ENCODE results near the gene LRPAP1.

Gene LRPAP1

DNA sequence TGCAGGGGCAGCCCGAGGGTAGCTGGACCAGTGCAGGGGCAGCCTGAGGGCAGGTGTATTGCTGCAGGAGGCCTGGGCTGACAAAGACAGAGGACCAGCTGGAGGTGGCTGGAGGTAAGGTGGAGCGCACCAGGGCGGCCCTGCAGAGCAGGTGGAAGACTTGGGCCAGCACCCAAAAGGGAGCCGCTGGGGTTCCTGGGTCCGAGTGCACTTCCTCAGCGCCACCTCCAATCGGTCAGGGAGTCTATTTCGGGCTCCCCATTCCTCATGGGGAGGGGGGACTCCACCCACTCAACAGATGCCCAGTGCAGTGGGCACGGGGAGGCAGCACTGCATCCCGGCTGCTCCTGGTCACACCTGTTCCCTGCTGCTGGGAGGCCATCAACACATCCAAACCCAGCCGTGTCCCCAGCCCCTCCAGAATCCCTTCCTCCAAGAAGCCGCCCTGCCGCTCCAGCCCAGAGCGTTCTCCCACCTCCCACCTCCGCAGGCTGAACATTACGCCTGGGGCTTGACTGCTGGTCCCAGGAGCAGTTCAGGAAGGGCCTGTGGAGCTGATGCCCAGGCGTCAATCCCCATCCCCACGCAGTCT is 1.5 kb downstream of the LRPAP1 start:
- no peak for DNase-seq

DNA sequence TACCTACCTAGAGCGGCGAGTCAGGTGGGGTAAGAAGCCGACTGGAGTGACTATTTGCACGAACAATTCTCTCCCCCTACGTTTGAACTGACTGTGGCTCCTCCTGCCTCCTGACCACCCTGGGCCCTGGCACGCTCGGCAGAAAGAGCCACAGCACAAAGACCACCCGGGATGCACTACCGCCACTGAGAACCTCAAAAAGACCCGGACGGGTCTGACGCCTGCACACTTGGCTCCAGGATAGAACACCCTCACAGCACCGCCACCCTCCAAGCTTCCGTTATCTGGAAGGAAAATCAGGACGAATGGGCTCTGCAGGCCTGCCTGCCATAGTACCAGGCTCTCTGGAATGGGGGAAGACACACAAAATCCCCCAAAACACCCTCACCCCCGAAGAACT is 2.2 kb downstream of the LRPAP1 start:
- DNase-seq = no peak

DNA sequence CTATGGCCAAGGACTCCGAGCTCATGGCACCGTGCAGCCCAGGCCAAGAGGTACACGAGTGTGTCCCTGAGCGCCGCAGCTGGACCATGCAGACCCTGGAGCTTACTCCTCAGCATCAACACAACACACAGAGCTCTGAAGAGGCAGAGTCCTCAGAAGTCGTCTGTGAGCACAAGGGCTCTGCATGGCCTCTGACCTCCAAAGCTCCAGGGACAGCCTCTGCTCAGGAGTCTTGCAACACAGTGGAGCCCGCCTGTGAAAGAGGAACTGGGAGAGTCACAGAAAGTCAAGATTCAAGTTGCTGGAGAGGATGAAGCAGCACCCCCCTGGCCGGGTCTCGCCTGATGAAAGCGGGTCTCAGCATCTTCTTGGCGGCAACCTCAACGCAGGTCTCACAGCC is 2.9 kb downstream of the LRPAP1 start:
- DNase-seq = no peak

DNA sequence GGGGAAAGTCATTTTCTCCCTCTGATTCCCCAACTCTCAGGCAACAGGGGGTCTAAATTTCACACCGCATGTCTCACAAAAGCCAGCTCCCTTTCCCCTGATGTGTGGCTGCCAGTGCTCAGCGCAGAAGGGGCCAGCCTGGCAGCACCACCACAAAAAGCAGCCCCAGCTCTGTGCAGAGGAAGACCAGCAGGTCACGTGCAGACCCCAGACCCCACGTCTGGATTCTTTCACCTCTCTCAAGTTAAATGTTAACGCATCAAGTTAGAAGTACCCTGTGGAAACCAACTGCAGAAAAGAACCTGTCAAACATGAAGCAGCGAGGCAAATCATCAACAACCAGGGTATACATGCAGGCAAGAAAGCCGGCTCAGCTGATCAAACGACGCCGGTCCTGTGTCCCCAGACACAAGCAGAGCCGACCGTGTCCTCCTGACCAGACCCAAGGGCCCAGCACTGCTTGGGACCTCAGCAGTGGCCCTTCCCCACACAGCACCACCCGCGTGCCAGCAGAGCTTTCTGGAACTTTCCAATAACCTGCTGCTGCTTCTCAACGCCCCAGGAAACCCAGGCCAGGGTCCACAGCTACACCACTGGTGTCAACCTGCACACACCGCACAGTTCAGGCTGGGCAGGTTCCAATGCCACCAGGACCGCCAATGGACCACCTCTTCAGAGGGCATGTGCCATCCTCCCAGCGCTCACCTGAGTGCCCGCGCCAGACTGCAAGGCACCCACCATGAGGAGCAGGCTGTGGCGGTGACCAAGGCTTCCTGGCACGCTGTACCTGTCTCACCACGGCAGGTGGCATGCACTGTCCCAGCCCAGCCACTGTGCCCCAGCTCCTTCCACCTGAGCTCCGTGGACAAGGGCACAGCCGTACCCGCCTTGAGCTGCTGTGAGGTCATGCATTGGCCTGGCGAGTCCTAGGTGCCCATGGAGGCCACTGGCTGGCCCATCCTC is 4.0 kb downstream of the LRPAP1 start:
- peak; percentile 57 for DNase-seq

DNA sequence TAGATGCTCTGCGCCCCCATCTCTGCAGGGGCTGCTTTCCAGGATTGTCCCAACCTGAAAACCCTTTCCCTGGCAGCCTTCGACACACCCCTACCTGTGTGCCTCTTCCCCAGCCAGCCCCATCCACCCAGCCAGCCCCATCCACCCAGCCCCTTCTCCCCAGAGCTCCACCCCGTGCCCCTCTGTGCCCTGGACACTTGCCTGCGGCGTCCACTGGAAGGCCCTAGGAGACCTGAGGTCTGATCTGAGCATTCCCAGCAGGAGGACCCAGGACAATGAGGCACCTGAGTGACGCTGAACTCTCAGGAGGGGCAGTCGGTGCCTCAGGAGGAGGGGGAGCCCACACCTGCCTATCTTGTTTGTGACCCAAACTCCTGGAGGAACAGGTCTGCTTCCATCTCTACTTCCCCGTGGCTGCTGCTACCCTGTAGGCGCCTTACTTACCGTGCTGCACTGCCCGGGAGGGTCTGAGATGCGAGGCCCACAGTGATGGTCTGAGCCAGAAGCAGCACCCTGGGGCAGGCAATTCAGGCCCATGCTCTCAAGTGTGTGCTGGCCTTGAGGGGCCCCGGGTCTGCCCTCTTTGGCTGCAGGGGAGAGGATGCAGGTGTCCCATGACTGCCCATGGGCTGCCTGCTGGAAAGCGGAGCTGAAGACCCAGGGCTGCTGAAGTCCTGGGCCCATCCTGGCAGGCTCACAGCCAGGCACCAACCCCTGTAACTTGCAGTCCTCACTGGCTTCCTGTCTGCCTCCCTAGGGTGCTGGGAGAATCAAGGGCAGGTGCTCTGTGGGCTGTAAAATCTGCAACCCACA is 4.9 kb downstream of the LRPAP1 start:
- DNase-seq = peak; percentile 59

DNA sequence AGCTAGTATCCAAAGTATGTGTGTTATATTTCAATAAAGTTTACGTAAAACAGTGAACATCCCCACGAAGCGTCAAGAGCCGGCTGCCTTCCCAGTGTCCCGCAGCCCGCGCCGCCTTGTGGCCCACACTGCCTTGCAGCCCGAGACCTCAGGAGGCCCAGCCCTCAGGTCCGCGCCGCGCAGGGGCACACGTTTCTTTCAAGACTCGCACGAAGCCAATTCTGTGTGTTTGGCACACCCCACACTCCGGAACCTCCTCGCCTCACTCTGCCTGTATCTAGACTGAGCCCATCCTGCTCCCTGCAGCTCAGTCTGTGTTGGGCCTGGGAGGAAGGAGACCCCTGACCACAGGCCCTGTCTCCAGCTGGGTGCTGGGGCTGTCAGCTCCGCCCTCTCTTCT is 5.8 kb downstream of the LRPAP1 start:
- peak; percentile 56 for DNase-seq

DNA sequence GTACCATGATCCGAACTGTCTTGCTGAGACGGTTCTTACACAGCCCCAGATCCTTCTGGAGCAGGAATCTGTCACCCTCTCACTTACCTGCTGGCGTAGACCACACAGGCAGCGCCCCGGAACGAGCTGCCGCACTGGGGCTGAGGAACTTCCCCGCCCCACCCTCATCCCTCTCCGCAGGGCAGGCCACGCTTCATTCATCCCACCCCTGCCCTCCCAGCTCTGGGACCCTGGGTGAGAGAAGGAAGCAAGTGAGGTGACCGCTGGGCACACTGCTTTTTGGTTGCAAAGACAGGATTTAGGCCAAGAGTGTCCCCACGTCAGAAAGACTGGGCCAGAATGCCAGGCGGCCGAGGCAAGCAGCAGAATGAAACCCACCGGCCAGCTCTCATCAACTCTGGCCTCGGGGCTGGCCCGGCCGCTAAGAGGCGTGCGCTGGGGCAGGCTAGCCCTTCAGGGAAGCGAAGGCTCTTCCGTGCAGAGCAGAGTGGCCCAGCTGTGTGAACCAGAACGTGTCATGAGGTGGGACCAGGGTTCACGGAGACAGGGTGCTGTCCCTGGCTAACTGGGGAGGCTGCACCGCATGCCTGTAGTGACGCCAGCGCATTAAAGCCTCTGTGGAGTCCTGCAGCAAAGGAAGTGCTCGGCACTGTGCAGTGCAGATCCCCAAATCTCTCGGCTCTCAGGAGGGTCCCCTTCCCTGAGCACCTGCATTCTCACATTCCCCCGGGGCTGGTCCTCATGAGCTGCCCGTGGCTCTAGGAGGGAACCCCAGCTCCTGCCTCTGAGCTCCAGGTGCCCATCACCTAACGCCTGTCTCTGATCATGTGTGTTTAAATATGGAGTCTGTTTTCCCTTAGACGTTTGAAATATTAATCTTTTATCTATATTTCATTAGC is 6.4 kb downstream of the LRPAP1 start:
- peak; percentile 59 for DNase-seq

DNA sequence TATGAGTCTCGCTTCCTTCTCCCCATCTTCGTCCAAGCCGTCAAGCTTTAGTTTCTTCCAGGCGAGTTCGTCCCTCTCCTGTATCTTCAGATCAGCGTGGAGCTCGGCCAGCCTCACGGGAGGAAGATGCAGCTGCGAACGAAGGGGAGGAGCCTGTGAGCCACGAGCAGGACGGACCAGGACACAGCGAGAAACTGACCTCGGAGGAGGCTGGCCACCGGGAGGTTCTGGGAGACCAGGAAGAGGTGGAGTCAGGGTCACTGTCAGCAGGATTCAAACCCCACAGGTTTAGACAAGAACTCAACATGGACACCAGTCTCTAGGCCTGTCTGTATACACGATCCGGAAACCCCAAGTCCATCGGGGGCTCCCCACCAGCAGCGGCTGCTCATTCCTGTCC is 7.3 kb downstream of the LRPAP1 start:
- DNase-seq = peak; percentile 33

DNA sequence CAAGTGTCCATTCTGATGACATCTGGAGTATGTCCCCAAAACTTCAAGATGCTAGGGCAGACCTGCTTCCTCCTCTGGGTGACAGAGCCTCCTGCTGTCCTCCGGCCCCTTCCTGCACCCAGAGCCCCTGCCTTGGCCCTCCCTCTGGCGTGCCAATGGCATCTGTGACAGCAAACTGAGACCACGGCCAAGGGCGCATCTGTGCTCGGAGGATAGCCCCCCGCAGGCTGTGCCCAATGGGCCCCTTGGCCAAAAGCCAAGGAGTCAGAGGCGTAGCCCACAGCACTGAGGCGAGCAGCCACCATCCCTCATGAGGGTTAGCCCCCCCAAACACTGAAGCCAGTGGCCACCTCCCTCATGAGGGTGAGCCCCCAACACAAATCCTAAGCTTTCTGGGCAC is 7.9 kb downstream of the LRPAP1 start:
- peak; percentile 54 for DNase-seq

DNA sequence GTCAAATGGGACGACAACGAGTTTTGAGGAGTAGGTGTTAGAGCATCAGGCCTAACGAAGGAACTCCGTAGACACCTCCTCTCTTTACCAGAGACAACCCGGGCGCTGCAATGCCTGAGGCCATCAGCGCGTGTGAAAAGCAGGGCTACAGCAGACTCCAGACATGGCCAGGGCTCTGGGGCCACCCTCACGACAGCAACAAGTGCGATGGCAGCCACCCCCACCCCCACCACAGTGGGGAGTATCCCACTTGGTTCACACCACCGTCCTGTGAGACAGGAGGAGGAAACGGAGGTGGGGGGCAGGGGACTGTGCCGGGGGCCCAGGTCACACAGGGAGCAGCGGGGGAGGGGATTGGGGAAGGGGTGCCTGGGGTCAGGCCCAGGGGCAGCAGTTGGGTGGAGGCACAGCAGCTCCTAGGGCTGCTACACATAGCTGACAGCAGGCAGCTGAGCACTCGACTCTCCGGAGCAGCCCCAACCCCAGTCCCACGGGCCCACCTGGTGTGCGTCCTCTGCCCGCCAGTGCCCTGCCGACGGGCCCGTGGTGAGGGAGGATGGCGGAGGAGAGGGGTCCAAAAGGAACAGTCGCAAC is 8.5 kb downstream of the LRPAP1 start:
- peak; percentile 61 for DNase-seq

DNA sequence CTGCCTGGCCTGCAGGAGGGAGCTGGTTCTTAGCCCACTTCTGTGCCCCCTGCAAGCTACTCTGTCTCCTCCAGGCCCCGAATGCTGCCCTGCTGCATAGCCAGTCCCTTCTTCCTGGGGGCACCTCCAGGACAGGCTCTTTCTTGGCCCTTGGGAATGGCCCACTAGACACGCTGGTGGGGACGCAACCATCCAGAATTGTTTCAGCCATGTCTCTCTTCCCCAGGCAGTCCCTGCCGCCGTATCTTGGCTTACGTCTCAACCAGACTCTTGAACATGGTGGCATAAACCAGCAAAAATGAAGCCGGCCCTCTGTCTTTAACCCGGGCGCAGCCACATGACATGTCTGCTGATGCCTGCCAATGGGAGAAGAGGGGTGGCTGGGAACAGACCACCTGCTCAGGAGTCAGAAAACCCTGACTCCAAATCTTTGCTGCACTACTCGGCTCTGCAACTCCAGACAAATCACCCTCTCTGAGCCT is 9.0 kb downstream of the LRPAP1 start:
- DNase-seq = peak; percentile 54

DNA sequence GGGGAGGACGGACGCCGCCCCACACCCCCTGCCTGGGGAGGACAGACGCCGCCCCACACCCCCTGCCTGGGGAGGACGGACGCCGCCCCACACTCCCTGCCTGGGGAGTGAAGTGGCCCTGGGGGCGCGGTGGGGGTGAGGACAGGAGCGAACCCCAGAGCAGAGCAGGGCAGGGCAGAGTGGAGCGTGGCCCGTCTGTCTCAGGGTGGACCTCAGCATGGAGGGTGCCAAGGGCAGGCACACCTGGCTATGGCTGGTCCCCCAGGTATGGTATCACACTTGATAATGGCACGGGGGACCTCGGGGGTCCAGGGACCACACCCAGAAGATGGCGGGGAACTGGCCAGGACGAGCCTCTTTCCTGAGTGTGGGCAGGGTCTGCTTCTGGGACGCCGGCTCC is 9.6 kb downstream of the LRPAP1 start:
- peak; percentile 56 for DNase-seq

DNA sequence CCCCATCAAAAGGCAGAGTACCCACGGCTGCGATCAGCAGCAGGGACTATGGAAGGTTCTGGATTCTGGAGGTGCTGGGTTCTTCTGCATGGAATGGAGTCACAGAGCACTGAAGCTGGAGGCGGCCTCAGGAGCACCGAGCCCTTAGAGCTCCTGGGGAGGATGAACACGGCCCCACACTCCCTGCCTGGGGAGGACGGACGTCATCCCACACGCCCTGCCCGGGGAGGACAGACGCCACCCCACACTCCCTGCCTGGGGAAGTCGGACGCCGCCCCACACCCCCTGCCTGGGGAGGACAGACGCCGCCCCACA is 9.9 kb downstream of the LRPAP1 start:
- DNase-seq = no peak

DNA sequence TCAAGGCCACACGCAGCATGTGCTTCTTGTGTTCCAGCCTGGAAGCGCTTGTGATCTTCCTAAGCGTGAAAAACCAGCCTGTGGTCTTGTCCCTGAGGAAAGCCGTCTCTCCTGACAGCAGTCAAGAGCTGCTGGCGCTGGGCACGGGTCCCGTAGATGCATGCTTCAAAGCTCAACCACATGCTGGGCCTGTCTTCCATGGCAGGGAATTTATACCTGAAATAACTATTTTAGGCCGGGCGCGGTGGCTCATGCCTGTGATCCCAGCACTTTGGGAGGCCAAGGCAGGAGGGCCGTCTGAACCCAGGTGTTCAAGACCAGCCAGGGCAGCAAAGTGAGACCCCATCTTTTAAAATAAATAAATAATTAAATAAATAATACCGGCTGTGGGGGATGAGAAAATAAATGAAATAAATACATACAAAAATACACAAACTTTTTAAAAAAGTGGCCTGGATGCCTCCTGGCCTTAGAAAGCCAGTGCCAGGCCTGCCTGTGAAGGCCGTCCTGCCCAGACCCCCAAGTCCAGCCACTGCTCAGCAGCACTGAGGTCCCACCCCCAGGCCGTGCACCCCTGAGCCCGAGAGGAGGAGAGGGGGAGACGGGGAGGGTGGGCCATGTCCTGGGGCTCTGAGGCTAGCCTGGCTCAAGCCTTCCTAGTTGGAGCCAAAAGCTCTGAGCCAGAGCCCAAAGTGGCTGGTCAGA is 10.4 kb downstream of the LRPAP1 start:
- peak; percentile 56 for DNase-seq

DNA sequence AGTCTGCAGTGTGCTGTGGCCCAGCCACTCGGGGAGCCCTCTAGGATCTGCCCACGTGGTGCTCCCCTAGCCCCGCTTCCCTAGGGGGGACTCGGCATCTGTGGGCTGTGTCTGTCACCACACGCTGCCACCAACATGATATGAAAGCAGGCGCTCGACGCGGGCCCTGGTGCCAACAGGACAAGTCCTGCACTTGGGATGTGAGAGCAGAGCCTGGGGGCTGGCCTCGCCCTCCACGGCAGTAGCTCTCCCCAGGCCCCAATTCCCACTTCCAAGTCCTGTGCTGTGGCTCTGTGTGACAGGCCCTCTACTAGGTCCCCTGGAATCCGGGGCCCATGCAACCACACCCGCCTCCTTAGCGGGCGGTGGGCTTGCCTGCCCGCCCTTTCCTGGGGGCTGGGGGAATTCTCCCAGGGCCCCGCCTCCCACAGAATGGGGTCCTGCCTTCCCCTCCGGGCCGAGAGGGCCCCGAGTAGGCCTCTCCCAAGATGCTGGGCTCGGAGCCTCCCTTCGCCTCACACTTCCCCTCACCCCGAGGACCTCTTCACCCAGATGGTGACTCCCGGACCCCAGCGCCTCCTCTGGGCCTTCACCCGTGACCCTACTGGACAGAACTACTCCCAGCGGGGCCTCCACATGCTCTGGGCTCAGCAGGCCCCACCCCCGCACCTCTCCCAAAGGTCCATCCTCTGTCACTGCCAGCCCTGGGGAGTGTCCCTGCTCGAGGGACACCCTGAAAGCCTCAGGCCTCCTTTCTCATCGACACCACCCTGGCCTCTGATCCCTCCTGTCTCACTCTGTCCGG is 11.2 kb downstream of the LRPAP1 start:
- DNase-seq = no peak

DNA sequence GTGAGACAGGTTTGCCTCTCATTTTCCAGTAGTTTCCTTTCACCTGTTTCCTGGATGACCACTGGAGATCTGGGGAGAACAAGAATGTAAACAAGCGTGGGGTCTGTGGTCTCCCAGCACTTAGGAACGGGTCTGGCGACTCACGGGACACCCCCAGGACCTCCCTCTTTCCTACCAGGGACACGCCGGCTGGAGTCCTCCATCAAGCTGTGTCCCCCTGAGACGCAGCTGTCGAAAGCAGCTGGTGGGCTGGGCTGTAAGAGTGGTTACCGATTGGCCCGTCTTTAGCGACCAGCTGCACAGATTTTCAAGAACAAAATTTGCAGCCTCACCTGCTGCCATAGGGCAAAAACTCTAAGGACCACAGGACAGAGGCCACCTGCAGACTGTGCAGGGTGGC is 11.9 kb downstream of the LRPAP1 start:
- DNase-seq = no peak

DNA sequence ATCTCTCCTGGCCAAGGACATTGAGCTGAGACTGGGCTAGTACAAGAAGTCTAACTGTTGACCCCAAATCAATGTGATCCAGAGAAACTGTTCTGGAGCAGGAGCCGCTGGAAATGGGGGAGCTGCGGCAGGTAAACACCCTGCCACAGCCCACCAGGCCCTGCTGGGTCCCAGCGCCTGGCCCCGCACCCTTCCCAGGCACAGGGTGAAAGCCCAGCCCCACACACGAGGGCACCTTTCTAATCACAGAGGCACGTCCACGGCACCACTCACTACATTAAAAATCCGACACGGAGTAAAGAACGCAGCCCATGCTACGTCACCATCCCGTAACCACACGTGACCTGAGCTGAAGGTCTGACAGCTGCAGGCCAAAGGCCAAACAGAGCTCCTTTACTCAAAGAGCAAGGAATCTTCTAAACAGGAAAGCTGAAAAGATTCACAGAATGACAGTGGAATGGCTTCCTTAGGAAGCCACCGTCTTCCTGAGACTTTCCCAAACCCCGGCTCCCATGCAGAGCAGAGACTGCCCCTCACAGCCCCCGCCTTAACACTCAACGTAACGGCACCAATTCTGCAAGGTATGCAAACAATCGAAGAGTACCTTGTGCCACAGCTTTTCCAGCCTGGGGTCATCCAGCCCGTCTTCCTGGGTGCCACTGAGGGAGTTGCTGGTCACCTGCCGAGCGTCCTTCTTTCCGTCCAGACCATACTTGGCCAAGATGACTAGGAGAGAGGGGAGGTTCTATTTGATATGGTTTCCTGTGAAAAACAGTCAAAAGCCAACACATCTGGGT is 12.6 kb downstream of the LRPAP1 start:
- no peak for DNase-seq

DNA sequence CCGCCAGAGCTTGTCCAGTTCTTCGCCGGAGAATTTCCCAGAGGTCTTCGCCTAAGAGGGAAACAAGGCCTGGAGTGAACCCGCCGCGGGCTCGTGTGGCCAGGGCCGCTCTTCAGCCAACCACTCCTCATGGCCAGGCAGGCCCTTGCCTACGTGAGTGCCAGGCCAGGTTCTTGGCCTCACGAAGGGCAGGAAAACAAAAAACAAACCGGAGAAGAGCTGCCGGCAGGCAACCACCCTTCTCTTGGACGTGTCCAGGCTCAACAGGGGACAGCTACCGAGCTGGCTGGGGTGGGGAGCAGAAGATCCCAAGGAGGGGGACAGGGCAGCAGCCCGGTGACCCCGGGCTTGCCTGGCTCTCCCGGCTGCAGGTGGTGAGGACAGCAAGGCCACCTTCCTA is 13.3 kb downstream of the LRPAP1 start:
- no peak for DNase-seq

DNA sequence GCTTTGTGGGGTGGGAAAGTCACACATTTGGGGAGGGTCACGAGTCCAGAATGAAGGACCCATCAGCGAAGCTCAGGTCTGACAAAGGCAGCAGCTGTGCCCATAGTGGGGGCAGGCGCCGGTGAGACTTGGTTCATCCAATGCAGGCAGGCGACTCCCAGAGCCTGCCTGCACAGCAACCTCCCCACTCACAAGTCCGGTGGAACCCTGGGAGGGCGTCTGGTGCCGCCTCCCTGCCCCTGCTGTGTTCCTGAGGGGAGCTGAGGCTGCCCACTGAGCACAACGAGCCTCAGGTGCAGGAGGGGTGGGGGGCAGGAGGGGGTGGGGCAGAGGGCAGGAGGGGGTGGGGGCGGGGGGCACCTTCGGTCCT is 13.7 kb downstream of the LRPAP1 start:
- DNase-seq = no peak

Data from activated effector memory CD4-positive, alpha-beta T cell treated with anti-CD3 and anti-CD28 coated beads, Interleukin-2, amount 50 U/mL, for 16 hours (primary cell).